Stimulated activated CD8-positive, alpha-beta memory T cell treated with anti-CD3 and anti-CD28 coated beads, Interleukin-15, amount 100 ng/mL, for 4 hours (primary cell): ENCODE measurements around the gene TEX9.
"Not testable (repeated sequence)": the region's sequence is repeated elsewhere in the genome, so short reads cannot be mapped to it uniquely, and the experiment has no call there.

ENCODE experiments used
- DNase-seq, 2 donors: peaks; one replicate each; pipeline ENCODE4 v3.0.0-alpha.2; 2020; ENCODE audit warnings: low read depth in 2 of 2

TEX9 gene

GRCh38 chr15:56366211-56366610, 985 bp downstream of the TEX9 start:
- DNase-seq = no peak

GRCh38 chr15:56367156-56367555, 1.9 kb downstream of the TEX9 start:
- DNase-seq = no peak

- DNase-seq = no peak
These were observed 4.0 kb downstream of the TEX9 start for GRCh38 chr15:56369234-56369633.

DNA sequence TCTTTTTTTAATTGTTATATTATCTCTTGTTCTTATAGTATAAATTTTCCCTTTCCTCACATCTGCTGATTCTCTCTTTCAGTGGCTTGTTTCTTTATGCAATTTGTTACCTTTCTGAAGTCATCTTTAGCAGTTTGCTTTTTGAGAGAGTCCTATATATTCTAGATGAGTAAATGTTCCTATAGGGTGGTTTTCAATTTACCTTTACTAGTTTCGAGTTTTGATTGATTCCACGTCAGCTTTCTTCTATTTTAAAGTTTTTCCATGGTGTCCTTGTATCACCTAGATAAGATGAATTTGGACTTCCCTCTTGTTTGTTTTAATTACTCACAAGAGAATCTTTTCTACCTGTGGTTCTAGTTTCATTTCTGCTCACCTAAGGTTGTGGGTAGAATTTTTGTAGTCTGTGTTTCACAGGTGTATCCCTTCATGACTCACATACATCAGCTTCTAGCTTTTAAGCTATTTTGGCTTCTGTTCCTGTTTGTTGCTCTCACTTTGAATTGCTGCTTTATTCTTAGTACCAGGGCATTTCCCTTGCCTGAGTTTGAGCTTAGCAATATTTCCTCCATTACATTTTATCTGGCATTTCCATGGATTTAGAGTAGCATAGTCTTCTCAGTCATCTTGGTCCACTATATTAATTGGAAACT, 6.4 kb downstream of the TEX9 start:
- DNase-seq = no peak

DNA sequence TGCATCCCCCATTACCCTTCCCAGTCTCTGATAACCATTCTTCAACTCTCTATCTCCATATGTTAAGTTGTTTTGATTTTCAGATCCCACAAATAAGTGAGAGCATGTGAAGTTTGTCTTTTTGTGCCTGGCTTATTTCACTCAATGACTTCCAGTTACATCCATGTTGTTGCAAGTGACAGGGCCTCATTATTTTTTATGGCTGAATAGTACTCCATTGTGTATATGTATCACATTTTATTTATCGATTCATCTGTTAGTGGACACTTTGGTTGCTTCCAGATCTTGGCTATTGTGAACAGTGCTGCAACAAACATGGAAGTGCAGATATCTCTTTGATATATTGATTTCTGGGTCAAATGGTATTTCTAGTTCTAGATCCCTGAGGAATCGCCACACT, 9.5 kb downstream of the TEX9 start:
- DNase-seq = not testable (repeated sequence)

DNA sequence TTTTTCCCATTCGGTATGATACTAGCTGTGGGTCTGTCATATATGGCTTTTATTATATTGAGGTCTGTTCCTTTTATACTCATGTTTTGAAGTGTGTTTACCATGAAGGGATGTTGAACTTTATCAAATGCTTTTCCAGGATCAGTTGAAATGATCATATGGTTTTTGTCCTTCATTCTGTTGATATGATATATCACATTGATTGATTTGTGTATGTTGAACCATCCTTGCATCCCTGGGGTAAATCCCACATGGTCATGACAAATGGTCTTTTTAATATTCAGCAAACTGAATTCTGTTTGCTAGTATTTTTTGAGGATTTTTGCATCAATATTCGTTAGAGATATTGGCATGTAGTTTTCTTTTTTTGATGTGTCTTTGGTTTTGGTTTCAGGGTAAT, 12.6 kb downstream of the TEX9 start:
- DNase-seq = not testable (repeated sequence)

GRCh38 chr15:56383010-56383409, 17.8 kb downstream of the TEX9 start:
- DNase-seq = no peak

GRCh38 chr15:56385908-56386307, 20.7 kb downstream of the TEX9 start:
- no peak for DNase-seq

- no peak for DNase-seq
These were observed 25.6 kb downstream of the TEX9 start for GRCh38 chr15:56390739-56391267.

GRCh38 chr15:56393277-56393676, 28.1 kb downstream of the TEX9 start:
- no peak for DNase-seq

GRCh38 chr15:56394909-56395308, 29.7 kb downstream of the TEX9 start:
- DNase-seq = no peak

GRCh38 chr15:56397325-56397724, 32.1 kb downstream of the TEX9 start:
- not testable (repeated sequence) for DNase-seq

DNA sequence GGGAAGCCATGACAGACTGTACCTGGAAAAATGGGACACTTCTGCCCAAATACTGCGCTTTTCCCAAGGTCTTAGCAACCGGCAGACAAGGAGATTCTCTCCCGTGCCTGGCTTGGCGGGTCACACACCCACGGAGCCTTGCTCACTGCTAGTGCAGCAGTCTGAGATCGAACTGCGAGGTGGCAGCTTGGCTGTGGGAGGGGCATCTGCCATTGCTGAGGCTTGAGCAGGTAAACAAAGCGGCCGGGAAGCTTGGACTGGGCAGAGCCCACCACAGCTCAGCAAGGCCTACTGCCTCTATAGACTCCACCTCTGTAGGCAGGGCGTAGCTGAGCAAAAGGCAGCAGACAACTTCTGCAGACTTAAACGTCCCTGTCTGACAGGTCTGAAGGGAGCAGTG, 34.0 kb downstream of the TEX9 start:
- not testable (repeated sequence) for DNase-seq

DNA sequence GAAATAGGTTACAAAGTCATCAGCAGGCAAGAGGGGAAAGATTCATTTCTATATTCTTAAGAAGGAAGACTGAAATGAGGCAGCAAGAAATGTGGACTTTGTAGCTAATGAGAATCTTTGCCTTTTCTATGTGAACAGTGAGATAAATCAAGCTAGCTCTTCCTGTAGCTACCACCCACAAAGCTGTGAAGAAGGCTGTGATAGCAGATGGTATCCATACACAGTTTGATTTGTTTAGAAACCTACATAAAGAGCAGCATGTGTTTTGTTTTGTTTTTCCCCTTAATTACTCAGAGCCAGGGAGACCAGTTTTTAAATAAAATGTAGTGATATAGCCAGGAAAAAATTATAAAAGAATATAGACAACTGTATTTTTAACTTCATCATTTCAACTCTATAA, 45.5 kb downstream of the TEX9 start:
- DNase-seq = no peak

- no peak for DNase-seq
These were observed 46.0 kb downstream of the TEX9 start for GRCh38 chr15:56411122-56411749.

- DNase-seq = not testable (repeated sequence)
These were observed 48.0 kb downstream of the TEX9 start for GRCh38 chr15:56413114-56413733.

GRCh38 chr15:56425276-56425675, 60.0 kb downstream of the TEX9 start:
- DNase-seq = no peak

DNA sequence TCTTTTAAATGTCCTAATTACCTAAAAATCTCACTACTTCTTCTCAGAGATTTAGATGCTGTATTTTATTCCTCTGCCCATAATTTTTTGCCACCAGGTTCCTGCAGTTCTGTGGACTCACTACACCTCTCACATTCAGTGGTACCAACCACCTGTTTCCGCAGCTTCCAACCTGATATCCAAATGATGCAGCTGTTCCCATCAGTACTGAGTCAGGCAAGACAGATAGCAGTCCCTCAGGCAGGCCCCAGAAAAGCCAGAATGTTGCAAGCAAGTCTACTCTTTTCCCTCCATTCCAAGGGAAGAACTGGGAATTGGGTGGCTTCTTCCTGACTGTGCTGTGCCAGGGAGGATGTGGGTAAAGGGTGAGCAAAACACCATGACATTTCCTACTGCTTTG, 60.8 kb downstream of the TEX9 start:
- no peak for DNase-seq

- DNase-seq = no peak
These were observed 63.7 kb downstream of the TEX9 start for GRCh38 chr15:56428821-56429458.

DNA sequence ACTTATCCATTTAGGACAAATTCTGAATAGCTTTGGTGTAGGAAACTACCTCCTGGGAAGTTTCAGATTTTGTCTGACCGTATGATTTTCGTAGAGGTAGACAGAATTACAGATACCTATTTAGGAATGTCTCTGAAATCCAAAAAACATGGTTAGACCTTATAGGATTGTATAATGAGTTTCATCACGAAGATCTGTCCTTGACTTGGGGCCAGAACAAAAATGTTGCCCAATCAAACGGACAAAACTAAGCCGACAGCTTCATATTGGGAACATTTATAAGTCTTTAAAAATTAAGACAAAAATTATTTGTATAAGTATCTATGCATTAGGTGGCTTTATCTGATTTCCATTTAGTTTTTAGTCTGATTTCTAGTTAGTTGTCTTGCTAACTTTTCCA, 67.1 kb downstream of the TEX9 start:
- DNase-seq = no peak

GRCh38 chr15:56440214-56440770, 75.1 kb downstream of the TEX9 start:
- no peak for DNase-seq

DNA sequence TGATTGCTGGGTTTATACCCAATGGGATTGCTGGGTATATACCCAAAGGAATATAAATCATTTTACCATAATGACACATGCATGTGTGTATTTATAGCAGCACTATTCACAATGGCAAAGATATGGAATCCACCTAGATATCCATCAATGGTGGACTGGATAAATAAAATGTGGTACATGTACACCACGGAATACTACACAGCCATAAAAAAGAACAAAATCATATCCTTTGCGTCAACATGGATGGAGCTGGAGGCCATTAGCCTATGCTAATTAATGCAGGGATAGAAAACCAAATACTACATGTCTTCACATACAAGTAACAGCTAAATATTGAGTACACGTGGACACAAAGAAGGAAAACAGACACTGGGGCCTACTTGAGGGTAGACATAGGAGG, 77.1 kb downstream of the TEX9 start:
- DNase-seq = no peak
